K562 (cell line): ENCODE measurements around the gene NUDT14. TPM values are rescaled to one million over a fixed set of nuclear protein-coding genes. Genes with fewer than 3 reads are reported as not detected.

Experiments
- ATAC-seq: fragments of 200-7000 bp; cut with Tn5 transposase; 3 replicates; pipeline ENCODE4 v1.9.1; 2020; ENCODE audit warnings: moderate library complexity
- BruUV-seq: library from RNA; stranded (reverse); fragments of 400-500 nt; replicated peaks from 2 replicates; lab custom pipeline; 2021; lab: Mats Ljungman, UMichigan
- CTCF ChIA-PET: fragments of 300-600 bp; formaldehyde crosslinking; extraction: SDS; loops from one replicate; lab custom pipeline; 2021; ENCODE audit warnings: low intra/inter-chr PET ratio; lab: Yijun Ruan, JAX
- POLR2A ChIA-PET: fragments of 300-600, 350-650 bp; sonication (Branson Sonifier 250); formaldehyde crosslinking; extraction: SDS; loops from one replicate; lab custom pipeline; 2021; ENCODE audit warnings: antibody characterized with exemption, inconsistent platforms; lab: Yijun Ruan, JAX
- DNase-seq, 4 experiments: peaks; one replicate each; pipeline versions ENCODE4 v3.0.0 to v3.0.0-alpha.2; 2011 to 2018; ENCODE audit warnings: low spot score in 3 of 4, mixed read lengths in 3 of 4; ENCODE audit errors: extremely low read depth in 1 of 4
- FAIRE-seq: peaks from 2 replicates; lab custom pipeline; 2011; peaks lifted over from hg19 to GRCh38; lab: Jason Lieb, UNC
- H2AFZ ChIP-seq: 2 replicates; pipeline ENCODE4 v1.6.0; 2011; ENCODE audit warnings: low read depth, low read length, control low read depth, inconsistent platforms
- H3K27ac ChIP-seq: fragments of 200-600 bp; 3 replicates; pipeline ENCODE4 v1.8.0; 2011; ENCODE audit warnings: low read depth, mild to moderate bottlenecking, control low read depth, inconsistent platforms, low read length, moderate library complexity, mixed read lengths; ENCODE audit errors: extremely low read depth
- H3K27me3 ChIP-seq, 2 experiments: fragments of 300-600 bp in 1 of 2; 2 replicates in 1 of 2; 3 replicates in 1 of 2; pipeline versions ENCODE4 v1.6.0 to v1.8.0; 2011; ENCODE audit warnings: inconsistent platforms in 2 of 2, low read length in 2 of 2, mild to moderate bottlenecking in 1 of 2, mixed read lengths in 1 of 2, moderate library complexity in 1 of 2; ENCODE audit not compliant: control insufficient read depth in 2 of 2, insufficient read depth in 2 of 2
- H3K36me3 ChIP-seq: fragments of 300-600 bp; 3 replicates; pipeline ENCODE4 v1.8.0; 2011; ENCODE audit warnings: mild to moderate bottlenecking, low read length, inconsistent platforms; ENCODE audit not compliant: control insufficient read depth, insufficient read depth
- H3K4me1 ChIP-seq, 2 experiments: fragments of 200-600 bp in 1 of 2; replicated peaks in 1 of 2; 2 replicates in 1 of 2; 3 replicates in 1 of 2; pipeline versions ENCODE4 v1.5.1 to v1.8.0; 2011; ENCODE audit warnings: inconsistent platforms in 2 of 2, low read length in 2 of 2, mild to moderate bottlenecking in 1 of 2, mixed read lengths in 1 of 2, moderate library complexity in 1 of 2; ENCODE audit not compliant: control insufficient read depth in 2 of 2, insufficient read depth in 2 of 2
- H3K4me2 ChIP-seq: 2 replicates; pipeline ENCODE4 v1.6.1; 2011; ENCODE audit warnings: low read length, control low read depth, inconsistent platforms, mixed read lengths; ENCODE audit not compliant: insufficient read depth
- H3K4me3 ChIP-seq: fragments of 200-600 bp; sonication (generic), shearing (Covaris generic); 2 replicates; pipeline ENCODE4 v1.5.1; 2016; ENCODE audit warnings: control low read depth, inconsistent platforms
- H3K79me2 ChIP-seq: fragments of 200-600 bp; 3 replicates; pipeline ENCODE4 v1.8.0; 2011; ENCODE audit warnings: low read length, inconsistent platforms; ENCODE audit not compliant: control insufficient read depth, insufficient read depth
- H3K9ac ChIP-seq, 2 experiments: 2 replicates each; pipeline versions ENCODE4 v1.6.0 to v1.6.1; 2011; ENCODE audit warnings: low read depth in 2 of 2, low read length in 2 of 2, control low read depth in 1 of 2, inconsistent platforms in 1 of 2, mild to moderate bottlenecking in 1 of 2, mixed read lengths in 1 of 2; ENCODE audit not compliant: insufficient read depth in 1 of 2
- H3K9me1 ChIP-seq: one replicate; pipeline ENCODE4 v1.6.0; 2011; ENCODE audit warnings: inconsistent platforms, mild to moderate bottlenecking, low read length, moderate library complexity; ENCODE audit not compliant: control insufficient read depth, insufficient read depth
- H3K9me3 ChIP-seq: replicated peaks from 2 replicates; pipeline ENCODE4 v1.5.1; 2011; ENCODE audit warnings: low read depth, low read length, inconsistent platforms; ENCODE audit not compliant: control insufficient read depth, insufficient read depth
- H4K20me1 ChIP-seq: replicated peaks from 2 replicates; pipeline ENCODE4 v1.6.1; 2011; ENCODE audit warnings: low read length, inconsistent platforms, mixed read lengths; ENCODE audit not compliant: control insufficient read depth, insufficient read depth
- FIP1L1 ChIP-seq: fragments of 200-400 bp; formaldehyde crosslinking; IDR thresholded peaks from 2 replicates; pipeline ENCODE4 v1.6.1; 2018; ENCODE audit warnings: mild to moderate bottlenecking, low read depth, low read length; ENCODE audit not compliant: poor library complexity, severe bottlenecking
- MGA ChIP-seq: fragments of 450-650 bp; IDR thresholded peaks from 2 replicates; pipeline ENCODE4 v1.6.1; 2016; ENCODE audit warnings: mild to moderate bottlenecking, moderate library complexity
- MXI1 ChIP-seq: IDR thresholded peaks from 2 replicates; pipeline ENCODE4 v1.6.1; 2011; ENCODE audit warnings: low read depth, mild to moderate bottlenecking, improper control_type of control experiment, low read length
- NFATC3 ChIP-seq: fragments of 450-650 bp; IDR thresholded peaks from 2 replicates; pipeline ENCODE4 v1.6.1; 2017; ENCODE audit warnings: mild to moderate bottlenecking
- TFAM ChIP-seq: fragments of 250-450 bp; sonication (Bioruptor Pico); conservative IDR thresholded peaks from 2 replicates; pipeline ENCODE4 v1.5.0; 2021; ENCODE audit warnings: mild to moderate bottlenecking, moderate library complexity
- ZKSCAN1 ChIP-seq: fragments of 150-350 bp; IDR thresholded peaks from 2 replicates; pipeline ENCODE4 v1.6.1; 2016; ENCODE audit warnings: low read depth, low read length
- ZNF584 ChIP-seq: fragments of 200-800 bp; sonication (Bioruptor generic); IDR thresholded peaks from 2 replicates; pipeline ENCODE4 v1.6.1; 2016; ENCODE audit warnings: low read depth, mild to moderate bottlenecking, missing genetic modification characterization, missing compliant biosample characterization
- WGBS: fragments of 100-300 bp; shearing (Covaris generic); methylation state at CpG from one replicate; pipeline ENCODE4 v1.1.6; 2016; ENCODE audit warnings: low coverage, mixed read lengths; ENCODE audit not compliant: insufficient coverage; ENCODE audit errors: missing lambda C conversion rate; 5-methylcytosine and 5-hydroxymethylcytosine counted together
- in situ Hi-C: fragments of 300-500 bp; cut with MboI; formaldehyde crosslinking; loops from 4 replicates; pipeline ENCODE4 v1.15.0; 2018; ENCODE audit warnings: inconsistent platforms, mixed read lengths
- intact Hi-C: fragments of 100-400 bp; cut with micrococcal nuclease; formaldehyde crosslinking; loops from 2 replicates; pipeline ENCODE4 v1.14.2; 2022
- polyA plus RNA-seq, 8 experiments: library from polyadenylated mRNA; depleted of rRNA in 4 of 8; stranded (reverse) in 5 of 8; unstranded in 3 of 8; fragments of >200 nt; fragmentation: Nextera tagmentation in 2 of 8; fragmentation: Illumina TruSeq in 1 of 8; extraction: Ambion mirVana in 2 of 8; extraction: Trizol in 1 of 8; gene quantifications; 2 replicates each; pipeline versions ENCODE4 v1.2.1 to v1.2.3, GENCODE V29; 2011 to 2014; ENCODE audit warnings: inconsistent platforms in 1 of 8, missing spikeins in 1 of 8
- total RNA-seq, 7 experiments: library from RNA; depleted of rRNA in 6 of 7; stranded (reverse); fragments of >200 nt in 6 of 7; fragmentation: Illumina TruSeq in 2 of 7; extraction: Trizol in 2 of 7; gene quantifications; 2 replicates each; pipeline versions ENCODE4 v1.2.1 to v1.2.3, GENCODE V29; 2011 to 2021; ENCODE audit warnings: low replicate concordance in 1 of 7
- TF ChIP-seq, protein P1 (sequence below): fragments of 250-450 bp; sonication (Bioruptor Pico); IDR thresholded peaks from 2 replicates; pipeline ENCODE4 v1.8.0; 2022; ENCODE audit warnings: inconsistent platforms, mild to moderate bottlenecking, moderate library complexity, borderline replicate concordance

Gene NUDT14
- total and polyA plus RNA-seq, 9 of the 15 experiments (the other 6 are each of a cell fraction or from before 2014, with no cell fraction given): 0.14 to 16.3 (median 8.2) TPM

- no peak for ATAC-seq
- Histone ChIP-seq H3K9me1 (no peaks in the 10 kb centered on the region), H4K20me1 (peaks cover 3% of the 10 kb centered on the region; the same call in 1 of the 2 replicates), H3K4me3 (no peak overlapping the region), H3K79me2 (no peaks in the 10 kb centered on the region), H3K4me1 (peaks cover 0 to 43% of the 10 kb centered on the region in 2 experiments; a peak in 2 of 5 replicates), H3K9me3 (no peaks in the 10 kb centered on the region), H3K4me2 (no peak overlapping the region), H2AFZ (no peak overlapping the region), H3K36me3 (peaks cover 5% of the 10 kb centered on the region; the same call in 1 of the 3 replicates), H3K27me3 (no peaks in the 10 kb centered on the region), H3K9ac (no peak overlapping the region; a peak in 1 of 4 replicates), H3K27ac (no peak overlapping the region)
- intact Hi-C loops (no loop called here), in situ Hi-C loops (no loop called here)
- no TSS peak for BruUV-seq
- ChIA-PET CTCF (no interaction called here), POLR2A (no interaction called here)
- DNase-seq: no peak
- WGBS: 89% methylated on average over 5 of the region's 8 CpGs
- no peak for FAIRE-seq
- no peak for TF ChIP-seq ZNF584 (CRISPR knock-in tag)
- no peak for TF ChIP-seq TFAM
- TF ChIP-seq, protein P1, sequence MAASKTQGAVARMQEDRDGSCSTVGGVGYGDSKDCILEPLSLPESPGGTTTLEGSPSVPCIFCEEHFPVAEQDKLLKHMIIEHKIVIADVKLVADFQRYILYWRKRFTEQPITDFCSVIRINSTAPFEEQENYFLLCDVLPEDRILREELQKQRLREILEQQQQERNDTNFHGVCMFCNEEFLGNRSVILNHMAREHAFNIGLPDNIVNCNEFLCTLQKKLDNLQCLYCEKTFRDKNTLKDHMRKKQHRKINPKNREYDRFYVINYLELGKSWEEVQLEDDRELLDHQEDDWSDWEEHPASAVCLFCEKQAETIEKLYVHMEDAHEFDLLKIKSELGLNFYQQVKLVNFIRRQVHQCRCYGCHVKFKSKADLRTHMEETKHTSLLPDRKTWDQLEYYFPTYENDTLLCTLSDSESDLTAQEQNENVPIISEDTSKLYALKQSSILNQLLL (CRISPR knock-in tag): no peak
- TF ChIP-seq FIP1L1: no peak
- no peak for TF ChIP-seq ZKSCAN1
- TF ChIP-seq MGA: no peak
- TF ChIP-seq NFATC3: no peak
- no peak for TF ChIP-seq MXI1
Observed at GRCh38 chr14:105209091-105209490, 28.0 kb upstream of the NUDT14 start.
